Erythroblast (primary cell): ENCODE measurements around the gene ERFL.

Source experiments
- GATA1 ChIP-seq: IDR thresholded peaks from 2 replicates; pipeline ENCODE4 v1.6.1; 2011; ENCODE audit warnings: low read depth, mild to moderate bottlenecking, control low read depth, low read length, moderate library complexity
- POLR2A ChIP-seq: IDR thresholded peaks from 2 replicates; pipeline ENCODE4 v1.6.1; 2011; ENCODE audit warnings: mild to moderate bottlenecking, low read length

GRCh38 chr19:41932259-41932719 is 4.0 kb upstream of the ERFL start:
- TF ChIP-seq POLR2A (no peak), GATA1 (no peak)
